ENCODE measurements around the gene PKIG. TPM values are rescaled to one million over a fixed set of nuclear protein-coding genes. Genes with fewer than 3 reads are reported as not detected.

The PKIG gene
- polyA plus RNA-seq, 1 donor (not counting 4 experiments of a cell fraction or from before 2014, with no cell fraction given), result 6.6 TPM

- dilution Hi-C loops (cut with MboI; ENCODE audit: extremely low pct_ligation_motif_present, low sequenced_read_pairs), result no loop called here
- Histone ChIP-seq H3K9ac (ENCODE audit: control insufficient read depth, extremely low read depth, insufficient read depth, low read length) (no peak overlapping the region), H4K20me1 (ENCODE audit: control insufficient read depth, extremely low read depth, insufficient read depth, low read length) (no peaks in the 10 kb centered on the region), H3K4me1 (ENCODE audit: control insufficient read depth, extremely low read depth, insufficient read depth, low read length) (no peaks in the 10 kb centered on the region), H2AFZ (ENCODE audit: control insufficient read depth, low read length) (no peak overlapping the region), H3K79me2 (ENCODE audit: control insufficient read depth, insufficient read depth, low read length) (no peaks in the 10 kb centered on the region), H3K27me3 (ENCODE audit: control insufficient read depth, extremely low read depth, insufficient read depth, low read length) (no peaks in the 10 kb centered on the region), H3K4me3 (ENCODE audit: control insufficient read depth in 2 of 3, extremely low read depth in 1 of 3, insufficient read depth in 2 of 3, low read depth in 1 of 3, low read length in 3 of 3) (no peak overlapping the region), H3K9me3 (ENCODE audit: control insufficient read depth, low read depth, low read length) (peaks cover 4% of the 10 kb centered on the region), H3K36me3 (ENCODE audit: control insufficient read depth in 2 of 2, extremely low read depth in 1 of 2, insufficient read depth in 2 of 2, low read length in 2 of 2) (peaks cover 22 to 26% of the 10 kb centered on the region in 2 experiments), H3K9me1 (ENCODE audit: control insufficient read depth, extremely low read depth, insufficient read depth, low read length) (no peaks in the 10 kb centered on the region), H3K27ac (ENCODE audit: control insufficient read depth, insufficient read depth, low read length) (no peak overlapping the region), H3K4me2 (ENCODE audit: control insufficient read depth, extremely low read depth, insufficient read depth, low read depth, low read length) (no peak overlapping the region)
- no peak for TF ChIP-seq EZH2 (IDR thresholded peaks at IDR 0.05; ENCODE audit: low read length)
- TF ChIP-seq, protein P1, sequence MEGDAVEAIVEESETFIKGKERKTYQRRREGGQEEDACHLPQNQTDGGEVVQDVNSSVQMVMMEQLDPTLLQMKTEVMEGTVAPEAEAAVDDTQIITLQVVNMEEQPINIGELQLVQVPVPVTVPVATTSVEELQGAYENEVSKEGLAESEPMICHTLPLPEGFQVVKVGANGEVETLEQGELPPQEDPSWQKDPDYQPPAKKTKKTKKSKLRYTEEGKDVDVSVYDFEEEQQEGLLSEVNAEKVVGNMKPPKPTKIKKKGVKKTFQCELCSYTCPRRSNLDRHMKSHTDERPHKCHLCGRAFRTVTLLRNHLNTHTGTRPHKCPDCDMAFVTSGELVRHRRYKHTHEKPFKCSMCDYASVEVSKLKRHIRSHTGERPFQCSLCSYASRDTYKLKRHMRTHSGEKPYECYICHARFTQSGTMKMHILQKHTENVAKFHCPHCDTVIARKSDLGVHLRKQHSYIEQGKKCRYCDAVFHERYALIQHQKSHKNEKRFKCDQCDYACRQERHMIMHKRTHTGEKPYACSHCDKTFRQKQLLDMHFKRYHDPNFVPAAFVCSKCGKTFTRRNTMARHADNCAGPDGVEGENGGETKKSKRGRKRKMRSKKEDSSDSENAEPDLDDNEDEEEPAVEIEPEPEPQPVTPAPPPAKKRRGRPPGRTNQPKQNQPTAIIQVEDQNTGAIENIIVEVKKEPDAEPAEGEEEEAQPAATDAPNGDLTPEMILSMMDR (optimal IDR thresholded peaks at IDR 0.05 in 1 of 3, IDR thresholded peaks at IDR 0.05 in 1 of 3, conservative IDR thresholded peaks at IDR 0.05 in 1 of 3; ENCODE audit: extremely low read depth in 1 of 3, insufficient read depth in 2 of 3, low read length in 3 of 3), result no peak
- no peak for FAIRE-seq
- no peak for DNase-seq (ENCODE audit: low read depth, low spot score)
These were observed 42.4 kb downstream of the PKIG start for GRCh38 chr20:44624743-44625271.

GRCh38 chr20:44625361-44625760 is 43.0 kb downstream of the PKIG start:
- FAIRE-seq, result no peak
- H3K36me3 ChIP-seq (ENCODE audit: control insufficient read depth in 2 of 2, extremely low read depth in 1 of 2, insufficient read depth in 2 of 2, low read length in 2 of 2), result peaks cover 18 to 22% of the 10 kb centered on the region in 2 experiments
- H3K27ac ChIP-seq (ENCODE audit: control insufficient read depth, insufficient read depth, low read length), result no peak overlapping the region

More at GRCh38 chr20:44625361-44625760, 43.0 kb downstream of the PKIG start:
- no peak overlapping the region for H3K4me3 ChIP-seq (ENCODE audit: control insufficient read depth in 2 of 3, extremely low read depth in 1 of 3, insufficient read depth in 2 of 3, low read depth in 1 of 3, low read length in 3 of 3)
- no peak overlapping the region for H3K9ac ChIP-seq (ENCODE audit: control insufficient read depth, extremely low read depth, insufficient read depth, low read length)
- no peaks in the 10 kb centered on the region for H4K20me1 ChIP-seq (ENCODE audit: control insufficient read depth, extremely low read depth, insufficient read depth, low read length)
- no peak overlapping the region for H3K4me2 ChIP-seq (ENCODE audit: control insufficient read depth, extremely low read depth, insufficient read depth, low read depth, low read length)
- H3K9me1 ChIP-seq (ENCODE audit: control insufficient read depth, extremely low read depth, insufficient read depth, low read length), result no peaks in the 10 kb centered on the region
- no peaks in the 10 kb centered on the region for H3K79me2 ChIP-seq (ENCODE audit: control insufficient read depth, insufficient read depth, low read length)
- dilution Hi-C loops (cut with MboI; ENCODE audit: extremely low pct_ligation_motif_present, low sequenced_read_pairs), result no loop called here
- no peak for DNase-seq (ENCODE audit: low read depth, low spot score)
- peaks cover 4% of the 10 kb centered on the region for H3K9me3 ChIP-seq (ENCODE audit: control insufficient read depth, low read depth, low read length)
- no peaks in the 10 kb centered on the region for H3K27me3 ChIP-seq (ENCODE audit: control insufficient read depth, extremely low read depth, insufficient read depth, low read length)
- no peaks in the 10 kb centered on the region for H3K4me1 ChIP-seq (ENCODE audit: control insufficient read depth, extremely low read depth, insufficient read depth, low read length)
- H2AFZ ChIP-seq (ENCODE audit: control insufficient read depth, low read length), result no peak overlapping the region
- TF ChIP-seq, protein P1 (optimal IDR thresholded peaks at IDR 0.05 in 1 of 3, IDR thresholded peaks at IDR 0.05 in 1 of 3, conservative IDR thresholded peaks at IDR 0.05 in 1 of 3; ENCODE audit: extremely low read depth in 1 of 3, insufficient read depth in 2 of 3, low read length in 3 of 3), result no peak
